ENCODE measurements around the gene IL17REL. TPM values are rescaled to one million over a fixed set of nuclear protein-coding genes. Genes with fewer than 3 reads are reported as not detected.

IL17REL gene
- total RNA-seq, 4 donors from 2014 or later = not detected

GRCh38 chr22:50009765-50010675 is 2.5 kb downstream of the IL17REL start:
- no peaks in the 10 kb centered on the region for H3K4me1 ChIP-seq
- in situ Hi-C loops (cut with MboI; ENCODE audit: low sequenced_read_pairs in 4 of 4) = no loop called here
- no peak for ATAC-seq
- intact Hi-C loops (cut with DNase I; ENCODE audit: low total_unique reads) = no loop called here
- DNase-seq = no peak
- H3K36me3 ChIP-seq = no peaks in the 10 kb centered on the region
- no peaks in the 10 kb centered on the region for H3K9me3 ChIP-seq
- H3K4me3 ChIP-seq = no peak overlapping the region
- no peak overlapping the region for H3K27ac ChIP-seq
- TF ChIP-seq POLR2A (IDR thresholded peaks at IDR 0.05) = no peak
- TF ChIP-seq, protein P1, sequence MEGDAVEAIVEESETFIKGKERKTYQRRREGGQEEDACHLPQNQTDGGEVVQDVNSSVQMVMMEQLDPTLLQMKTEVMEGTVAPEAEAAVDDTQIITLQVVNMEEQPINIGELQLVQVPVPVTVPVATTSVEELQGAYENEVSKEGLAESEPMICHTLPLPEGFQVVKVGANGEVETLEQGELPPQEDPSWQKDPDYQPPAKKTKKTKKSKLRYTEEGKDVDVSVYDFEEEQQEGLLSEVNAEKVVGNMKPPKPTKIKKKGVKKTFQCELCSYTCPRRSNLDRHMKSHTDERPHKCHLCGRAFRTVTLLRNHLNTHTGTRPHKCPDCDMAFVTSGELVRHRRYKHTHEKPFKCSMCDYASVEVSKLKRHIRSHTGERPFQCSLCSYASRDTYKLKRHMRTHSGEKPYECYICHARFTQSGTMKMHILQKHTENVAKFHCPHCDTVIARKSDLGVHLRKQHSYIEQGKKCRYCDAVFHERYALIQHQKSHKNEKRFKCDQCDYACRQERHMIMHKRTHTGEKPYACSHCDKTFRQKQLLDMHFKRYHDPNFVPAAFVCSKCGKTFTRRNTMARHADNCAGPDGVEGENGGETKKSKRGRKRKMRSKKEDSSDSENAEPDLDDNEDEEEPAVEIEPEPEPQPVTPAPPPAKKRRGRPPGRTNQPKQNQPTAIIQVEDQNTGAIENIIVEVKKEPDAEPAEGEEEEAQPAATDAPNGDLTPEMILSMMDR (IDR thresholded peaks at IDR 0.05 in 4 of 5, conservative IDR thresholded peaks at IDR 0.05 in 1 of 5) = no peak
- peaks cover 49 to 55% (median 50%) of the 10 kb centered on the region in 3 donors for H3K27me3 ChIP-seq

DNA sequence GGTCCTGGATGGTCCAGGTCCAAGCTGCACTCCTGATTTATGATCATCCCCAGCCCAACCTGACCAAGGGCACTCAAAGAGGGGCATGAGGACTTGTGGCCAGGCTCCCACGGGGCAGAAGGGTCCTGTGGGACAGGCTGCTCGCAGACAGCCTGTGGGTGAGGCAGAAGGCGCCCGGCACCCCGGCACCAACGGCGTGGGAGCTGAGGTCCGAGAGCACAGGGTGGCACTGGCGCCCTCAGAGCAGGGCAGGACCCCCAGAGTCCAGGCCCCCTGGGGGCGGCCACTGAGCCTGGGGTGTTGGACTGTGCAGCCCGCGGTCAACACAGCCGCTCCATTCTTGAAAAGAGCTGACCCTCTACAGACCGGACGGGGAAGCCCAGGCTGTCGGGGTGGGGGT is 3.3 kb downstream of the IL17REL start:
- Histone ChIP-seq H3K36me3 (no peaks in the 10 kb centered on the region), H3K27ac (no peak overlapping the region), H3K9me3 (no peaks in the 10 kb centered on the region), H3K4me1 (no peaks in the 10 kb centered on the region), H3K27me3 (peaks cover 42 to 49% (median 43%) of the 10 kb centered on the region in 3 donors), H3K4me3 (no peak overlapping the region)
- DNase-seq (no peak), ATAC-seq (no peak)
- intact Hi-C loops (cut with DNase I; ENCODE audit: low total_unique reads) = no loop called here
- no peak for TF ChIP-seq POLR2A (IDR thresholded peaks at IDR 0.05)
- TF ChIP-seq, protein P1 (IDR thresholded peaks at IDR 0.05 in 4 of 5, conservative IDR thresholded peaks at IDR 0.05 in 1 of 5) = no peak
- in situ Hi-C loops (cut with MboI; ENCODE audit: low sequenced_read_pairs in 4 of 4) = no loop called here

DNA sequence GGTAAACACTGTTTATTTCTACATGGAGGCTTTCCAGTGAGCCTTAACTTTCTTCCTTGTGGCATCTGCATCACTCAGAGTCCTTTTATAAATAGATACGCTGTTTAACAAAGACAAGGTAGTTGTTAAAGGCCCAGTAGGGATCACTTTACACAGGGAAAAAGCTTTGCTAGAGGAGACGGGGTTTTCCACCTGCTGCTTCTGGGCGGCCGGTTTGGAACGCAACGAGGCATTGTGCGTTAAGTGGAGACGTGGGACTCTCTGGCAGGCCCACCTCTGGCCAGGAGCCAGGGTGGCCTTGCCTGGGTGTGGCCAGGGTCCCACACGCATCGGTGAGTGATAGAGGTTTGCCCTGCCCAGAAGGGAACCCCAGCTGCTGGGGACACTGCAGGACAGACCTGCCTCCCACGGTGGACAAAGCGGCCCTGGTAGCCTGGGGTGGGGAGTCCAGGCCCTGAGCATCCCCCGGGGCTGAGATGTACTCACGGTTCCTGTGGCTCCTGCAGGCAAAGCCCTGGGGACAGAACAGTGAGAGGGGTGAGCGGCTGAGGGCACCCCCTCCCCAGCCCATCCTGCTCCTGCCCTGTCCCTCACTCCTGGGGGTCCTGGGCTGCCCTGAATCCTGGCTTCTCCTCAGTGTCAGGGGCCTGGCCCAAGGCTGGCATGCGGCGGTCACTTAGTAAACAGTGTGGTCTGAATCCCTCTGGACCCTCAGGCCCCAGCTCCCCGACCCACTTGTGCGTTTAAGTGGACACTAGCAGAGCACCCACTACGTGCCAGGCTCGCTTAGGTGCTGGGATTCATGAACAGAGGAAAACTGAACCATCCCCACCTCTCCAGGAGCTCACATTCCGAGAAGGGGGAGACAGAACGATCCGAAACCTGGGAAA is 4.2 kb downstream of the IL17REL start:
- ATAC-seq (no peak), DNase-seq (no peak)
- Histone ChIP-seq H3K9me3 (no peaks in the 10 kb centered on the region), H3K4me1 (no peaks in the 10 kb centered on the region), H3K27me3 (peaks cover 35 to 40% (median 35%) of the 10 kb centered on the region in 3 donors), H3K27ac (no peak overlapping the region), H3K36me3 (no peaks in the 10 kb centered on the region), H3K4me3 (no peak overlapping the region)
- TF ChIP-seq POLR2A (IDR thresholded peaks at IDR 0.05) = no peak
- TF ChIP-seq, protein P1 (IDR thresholded peaks at IDR 0.05 in 4 of 5, conservative IDR thresholded peaks at IDR 0.05 in 1 of 5) = no peak
- intact Hi-C loops (cut with DNase I; ENCODE audit: low total_unique reads) (no loop called here), in situ Hi-C loops (cut with MboI; ENCODE audit: low sequenced_read_pairs in 4 of 4) (no loop called here)

DNA sequence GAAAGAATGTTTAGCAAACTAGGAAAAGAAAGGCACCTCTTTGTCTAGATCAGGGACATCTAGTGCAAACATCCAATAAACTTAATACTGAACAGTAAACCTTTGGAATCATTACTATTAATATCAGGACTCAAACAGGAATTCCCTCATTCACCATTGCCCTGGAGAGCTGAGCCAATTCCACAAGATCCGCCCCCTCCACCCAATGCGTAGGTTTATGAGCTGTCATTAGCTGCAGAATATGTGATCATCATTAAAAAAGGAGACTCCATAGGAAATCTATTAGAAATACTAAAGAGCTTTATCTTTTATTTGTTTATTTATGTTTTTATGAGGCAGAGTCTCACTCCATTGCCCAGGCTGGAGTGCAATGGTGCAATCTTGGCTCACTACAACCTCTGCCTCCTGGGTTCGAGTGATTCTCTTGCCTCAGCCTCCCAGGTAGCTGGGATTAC is 5.5 kb downstream of the IL17REL start:
- peaks cover 22 to 27% (median 26%) of the 10 kb centered on the region in 3 donors for H3K27me3 ChIP-seq
- no peaks in the 10 kb centered on the region for H3K36me3 ChIP-seq
- no peak overlapping the region for H3K27ac ChIP-seq
- H3K4me1 ChIP-seq = no peaks in the 10 kb centered on the region
- in situ Hi-C loops (cut with MboI; ENCODE audit: low sequenced_read_pairs in 4 of 4) (no loop called here), intact Hi-C loops (cut with DNase I; ENCODE audit: low total_unique reads) (no loop called here)
- TF ChIP-seq, protein P1 (IDR thresholded peaks at IDR 0.05 in 4 of 5, conservative IDR thresholded peaks at IDR 0.05 in 1 of 5) = no peak
- no peak for TF ChIP-seq POLR2A (IDR thresholded peaks at IDR 0.05)
- no peak overlapping the region for H3K4me3 ChIP-seq
- DNase-seq (no peak), ATAC-seq (no peak)
- no peaks in the 10 kb centered on the region for H3K9me3 ChIP-seq
